ENCODE measurements around the gene AGER. TPM values are rescaled to one million over a fixed set of nuclear protein-coding genes. Genes with fewer than 3 reads are reported as not detected.

AGER gene
- 28.3 and 66.0 TPM in 2 replicates for total RNA-seq (2011; cell fraction: chromatin; rRNA removed; ENCODE audit: low replicate concordance)
- 35.5 and 36.5 TPM in 2 replicates for total RNA-seq (2011; cell fraction: nucleolus; rRNA removed)
- total RNA-seq (2011; cell fraction: nucleoplasm; rRNA removed): 27.8 and 29.8 TPM in 2 replicates
- total RNA-seq (2014; rRNA removed) (5.3 and 6.2 TPM in 2 replicates), total RNA-seq (2014; rRNA removed; fragmentation: Illumina TruSeq; extraction: Trizol) (2.0 and 2.2 TPM in 2 replicates), total RNA-seq (2015; rRNA removed; fragmentation: Illumina TruSeq; extraction: Trizol) (3.0 and 3.6 TPM in 2 replicates), total RNA-seq (2021) (7.8 and 11.5 TPM in 2 replicates), polyA plus RNA-seq (2011; rRNA removed) (4.1 and 7.9 TPM in 2 replicates), polyA plus RNA-seq (2014; fragmentation: Illumina TruSeq; extraction: Trizol) (5.8 and 8.2 TPM in 2 replicates), polyA plus RNA-seq (2014; fragmentation: Nextera tagmentation; extraction: Ambion mirVana) (1 to 10 TPM; 1.2 to 1.8 TPM), polyA plus RNA-seq (2014; rRNA removed) (10.9 and 11.1 TPM in 2 replicates), polyA minus RNA-seq (2011; rRNA and poly(A)+ RNA removed) (0.78 and 0.81 TPM in 2 replicates), Bru-seq, nascent RNA (percentile 54 among the genes with signal in this experiment), BruChase-seq, experiment 1, labeled RNA remaining after a 2-hour chase (percentile 64 among the genes with signal in this experiment), BruChase-seq, experiment 2, labeled RNA remaining after a 6-hour chase (percentile 79 among the genes with signal in this experiment)
- 2.4 and 3.1 TPM in 2 replicates for polyA plus RNA-seq (2011; cell fraction: cytosol; rRNA removed)
- polyA plus RNA-seq (2011; cell fraction: nucleus; rRNA removed): 75.1 and 86.2 TPM in 2 replicates
- 11.6 and 18.0 TPM in 2 replicates for polyA plus RNA-seq (2012)
- polyA minus RNA-seq (2011; cell fraction: cytosol; rRNA and poly(A)+ RNA removed): not detected in 2 replicates
- 5.3 and 7.3 TPM in 2 replicates for polyA minus RNA-seq (2011; cell fraction: nucleus; rRNA and poly(A)+ RNA removed)
- long read RNA-seq, experiment 1, partial matches to known transcripts: 1 of 5 reads
- long read RNA-seq, experiment 1, other reads (novel, unspliced or antisense): 4 of 5 reads
- long read RNA-seq, experiment 2, partial matches to known transcripts: 3 of 5 reads
- long read RNA-seq, experiment 2, other reads (novel, unspliced or antisense): 1 of 5 reads
- long read RNA-seq, experiment 3: 0 reads

DNA sequence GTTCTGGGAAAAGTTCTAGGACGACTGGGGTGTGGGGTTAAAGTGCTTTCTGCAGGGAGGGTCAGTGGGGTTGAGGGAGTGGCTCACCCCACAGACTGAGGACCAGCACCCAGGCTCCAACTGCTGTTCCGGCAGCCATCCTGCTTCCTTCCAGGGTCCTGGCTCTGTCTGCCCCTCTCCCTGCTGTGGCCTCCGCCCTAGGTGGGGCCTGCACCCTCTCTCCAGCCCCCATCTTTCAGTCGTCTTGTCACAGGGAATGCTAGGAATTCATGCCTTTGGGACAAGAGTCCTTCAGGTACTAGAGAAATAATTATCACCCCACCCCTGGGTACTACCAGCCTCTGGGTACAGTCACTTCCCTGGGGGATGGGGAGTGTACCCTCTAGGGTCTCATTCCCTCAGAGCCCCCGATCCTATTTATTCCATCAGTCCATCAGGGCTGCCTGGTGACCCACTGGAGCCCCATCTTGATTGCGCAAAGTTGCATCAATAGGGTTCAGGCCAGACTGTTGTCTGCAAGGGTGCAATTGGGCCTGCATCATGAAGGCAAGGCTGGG is at the start of gene AGER:
Gene AGER, minus strand, starts transcription at position 170 of the 557 bp plus-strand sequence. Its CDS starts 31 bp downstream, at position 139.
- DNase-seq (ENCODE audit: extremely low read depth in 1 of 4, low spot score in 3 of 4) (peak in 1 of 4 experiments; percentile 24), ATAC-seq (0 out of 3 replicates have a peak, but pooled peaks have one; percentile 1), FAIRE-seq (no peak)
- Histone ChIP-seq H3K36me3 (ENCODE audit: control insufficient read depth, insufficient read depth, low read length) (peaks cover 85% of the 10 kb centered on the region; the same call in 2 of the 3 replicates), H2AFZ (ENCODE audit: low read depth, low read length) (no peak within 1 kb of the TSS), H4K20me1 (replicated peaks; ENCODE audit: control insufficient read depth, insufficient read depth, low read length) (no peaks in the 10 kb centered on the region), H3K4me3 (no peak within 1 kb of the TSS), H3K79me2 (ENCODE audit: control insufficient read depth, insufficient read depth, low read length) (peaks cover 61% of the 10 kb centered on the region), H3K27ac (ENCODE audit: extremely low read depth, low read depth, low read length) (peak within 1 kb of the TSS; percentile 56; the same call in 2 of the 3 replicates), H3K9ac (ENCODE audit: insufficient read depth in 1 of 2, low read depth in 2 of 2, low read length in 2 of 2) (peak within 1 kb of the TSS; percentile 42 to 82), H3K9me3 (replicated peaks; ENCODE audit: control insufficient read depth, insufficient read depth, low read depth, low read length) (no peaks in the 10 kb centered on the region), H3K4me1 (replicated peaks in 1 of 2; ENCODE audit: control insufficient read depth in 2 of 2, insufficient read depth in 2 of 2, low read length in 2 of 2) (peaks cover 64 to 69% of the 10 kb centered on the region in 2 experiments), H3K9me1 (ENCODE audit: control insufficient read depth, insufficient read depth, low read length) (peaks cover 7% of the 10 kb centered on the region), H3K4me2 (ENCODE audit: insufficient read depth, low read length) (no peak within 1 kb of the TSS), H3K27me3 (ENCODE audit: control insufficient read depth in 2 of 2, insufficient read depth in 2 of 2, low read length in 2 of 2) (no peaks in the 10 kb centered on the region)
- in situ Hi-C loops (cut with MboI) (no loop called here), intact Hi-C loops (cut with micrococcal nuclease) (no loop called here)
- ChIA-PET POLR2A (no interaction called here), CTCF (ENCODE audit: low intra/inter-chr PET ratio) (no interaction called here)
- 81% methylated on average over 6 of the region's 6 CpGs for WGBS (ENCODE audit: insufficient coverage, low coverage, missing lambda C conversion rate)
- no TSS peak for BruUV-seq (replicated peaks)
- TF ChIP-seq, protein P1, sequence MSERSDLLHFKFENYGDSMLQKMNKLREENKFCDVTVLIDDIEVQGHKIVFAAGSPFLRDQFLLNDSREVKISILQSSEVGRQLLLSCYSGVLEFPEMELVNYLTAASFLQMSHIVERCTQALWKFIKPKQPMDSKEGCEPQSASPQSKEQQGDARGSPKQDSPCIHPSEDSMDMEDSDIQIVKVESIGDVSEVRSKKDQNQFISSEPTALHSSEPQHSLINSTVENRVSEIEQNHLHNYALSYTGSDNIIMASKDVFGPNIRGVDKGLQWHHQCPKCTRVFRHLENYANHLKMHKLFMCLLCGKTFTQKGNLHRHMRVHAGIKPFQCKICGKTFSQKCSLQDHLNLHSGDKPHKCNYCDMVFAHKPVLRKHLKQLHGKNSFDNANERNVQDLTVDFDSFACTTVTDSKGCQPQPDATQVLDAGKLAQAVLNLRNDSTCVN (CRISPR knock-in tag; IDR thresholded peaks at IDR 0.05): no peak
- TF ChIP-seq NKRF (IDR thresholded peaks at IDR 0.05; ENCODE audit: borderline replicate concordance): no peak
- no peak for TF ChIP-seq ZNF696 (CRISPR knock-in tag; conservative IDR thresholded peaks at IDR 0.05)
- TF ChIP-seq NFXL1 (CRISPR knock-in tag; IDR thresholded peaks at IDR 0.05): peak; percentile 77; the same call in 1 of the 2 replicates
- peak; percentile 64 for TF ChIP-seq SUPT5H (IDR thresholded peaks at IDR 0.05)
- peak; percentile 88 for TF ChIP-seq CEBPB (tag; IDR thresholded peaks at IDR 0.05)
- no peak for TF ChIP-seq CREBBP (IDR thresholded peaks at IDR 0.05; ENCODE audit: low read depth, low read length)
- TF ChIP-seq DDX20 (tag; IDR thresholded peaks at IDR 0.05; ENCODE audit: low read depth): peak; percentile 53; the same call in 1 of the 2 replicates
- TF ChIP-seq ZNF395 (CRISPR knock-in tag; IDR thresholded peaks at IDR 0.05): peak; percentile 53; the same call in 1 of the 2 replicates
- TF ChIP-seq ZNF561 (CRISPR knock-in tag; conservative IDR thresholded peaks at IDR 0.05): 0 out of 2 replicates have a peak, but pooled peaks have one; percentile 67
- TF ChIP-seq ZNF41 (CRISPR knock-in tag; conservative IDR thresholded peaks at IDR 0.05): 0 out of 2 replicates have a peak, but pooled peaks have one; percentile 44
- 0 out of 2 replicates have a peak, but pooled peaks have one; percentile 32 for TF ChIP-seq SMAD3 (CRISPR knock-in tag; conservative IDR thresholded peaks at IDR 0.05)
